Liver (tissue), 9 donors: ENCODE results near the gene NDOR1. TPM values are rescaled to one million over a fixed set of nuclear protein-coding genes. Genes with fewer than 3 reads are reported as not detected.
A peak's percentile ranks its signal among the peaks of the same experiment; 100 is the strongest.

Experiments
- DNase-seq: peaks from one replicate; pipeline ENCODE4 v3.0.0-alpha.2; 2017; ENCODE audit warnings: low spot score
- H3K27ac ChIP-seq, 2 donors: one replicate each; pipeline ENCODE4 v1.7.0; 2013; ENCODE audit warnings: inconsistent platforms in 2 of 2, low read length in 2 of 2, control low read depth in 1 of 2, low read depth in 1 of 2, mild to moderate bottlenecking in 1 of 2
- H3K27me3 ChIP-seq, 4 donors: one replicate each; pipeline versions ENCODE4 v1.6.1 to v1.7.0; 2013; ENCODE audit warnings: low read length in 3 of 4, inconsistent platforms in 1 of 4, mild to moderate bottlenecking in 1 of 4, moderate library complexity in 1 of 4; ENCODE audit not compliant: control insufficient read depth in 4 of 4, insufficient read depth in 4 of 4
- H3K36me3 ChIP-seq, 4 donors: one replicate each; pipeline versions ENCODE4 v1.6.1 to v1.7.0; 2013; ENCODE audit warnings: low read length in 3 of 4, mild to moderate bottlenecking in 3 of 4, low read depth in 1 of 4, moderate library complexity in 1 of 4; ENCODE audit not compliant: control insufficient read depth in 4 of 4, insufficient read depth in 3 of 4
- H3K4me1 ChIP-seq, 4 donors: one replicate each; pipeline versions ENCODE4 v1.6.1 to v1.7.0; 2013; ENCODE audit warnings: low read length in 3 of 4, mild to moderate bottlenecking in 3 of 4, moderate library complexity in 1 of 4; ENCODE audit not compliant: control insufficient read depth in 4 of 4, insufficient read depth in 4 of 4
- H3K4me3 ChIP-seq, 3 donors: one replicate each; pipeline versions ENCODE4 v1.6.1 to v1.7.0; 2013; ENCODE audit warnings: low read length in 3 of 3, control low read depth in 1 of 3, low read depth in 1 of 3, mild to moderate bottlenecking in 1 of 3
- H3K9ac ChIP-seq, 2 donors: one replicate each; pipeline ENCODE4 v1.7.0; 2013; ENCODE audit warnings: low read length in 2 of 2, mild to moderate bottlenecking in 2 of 2, moderate library complexity in 2 of 2, control low read depth in 1 of 2, low read depth in 1 of 2
- H3K9me3 ChIP-seq, 4 donors: one replicate each; pipeline versions ENCODE4 v1.6.1 to v1.7.0; 2013; ENCODE audit warnings: low read length in 3 of 4; ENCODE audit not compliant: control insufficient read depth in 4 of 4
- FOXA1 ChIP-seq: IDR thresholded peaks from 2 replicates; pipeline ENCODE4 v1.6.1; 2016; ENCODE audit warnings: antibody characterized with exemption
- GABPA ChIP-seq, 2 donors: IDR thresholded peaks in 1 of 2; conservative IDR thresholded peaks in 1 of 2; 2 replicates each; pipeline ENCODE4 v1.6.1; 2016; ENCODE audit warnings: antibody characterized with exemption in 2 of 2, mild to moderate bottlenecking in 1 of 2, moderate library complexity in 1 of 2
- JUND ChIP-seq, 2 donors: IDR thresholded peaks; 2 replicates each; pipeline ENCODE4 v1.6.1; 2016; ENCODE audit warnings: antibody characterized with exemption in 2 of 2
- RAD21 ChIP-seq, 2 donors: IDR thresholded peaks; 2 replicates each; pipeline ENCODE4 v1.6.1; 2016; ENCODE audit warnings: antibody characterized with exemption in 2 of 2, mild to moderate bottlenecking in 2 of 2
- RXRA ChIP-seq, 2 donors: IDR thresholded peaks; 2 replicates each; pipeline ENCODE4 v1.6.1; 2017 to 2018; ENCODE audit warnings: antibody characterized with exemption in 2 of 2, mild to moderate bottlenecking in 1 of 2
- TAF1 ChIP-seq: conservative IDR thresholded peaks from 2 replicates; pipeline ENCODE4 v1.6.1; 2016; ENCODE audit warnings: antibody characterized with exemption, mild to moderate bottlenecking
- WGBS: extraction: QIAGEN DNeasy Blood & Tissue Kit; methylation state at CpG from one replicate; pipeline ENCODE4 v1.1.7; 2013; 5-methylcytosine and 5-hydroxymethylcytosine counted together
- polyA plus RNA-seq, 2 donors: library from polyadenylated mRNA; stranded (reverse) in 1 of 2; unstranded in 1 of 2; fragments of 200-250 nt in 1 of 2; fragments of >200 nt in 1 of 2; fragmentation: Nextera tagmentation in 1 of 2; extraction: Ambion mirVana in 1 of 2; gene quantifications; one replicate each; pipeline versions ENCODE4 v1.2.1 to v1.2.3, GENCODE V29; 2013 to 2015
- total RNA-seq, 2 donors: library from RNA; depleted of rRNA; stranded (reverse); fragments of >200 nt; gene quantifications; one replicate each; pipeline ENCODE4 v1.2.3, GENCODE V29; 2014
- TF ChIP-seq, protein P1 (sequence below): IDR thresholded peaks from 2 replicates; pipeline ENCODE4 v1.6.1; 2016; ENCODE audit warnings: antibody characterized with exemption, mild to moderate bottlenecking
- TF ChIP-seq, protein P2 (sequence below): IDR thresholded peaks from 2 replicates; pipeline ENCODE4 v1.6.1; 2016; ENCODE audit warnings: antibody characterized with exemption
- donor health status: healthy.
- donor health status: healthy.
- donor health status: healthy.
- donor health status: healthy.
- donor health status: healthy.

NDOR1 gene
- total and polyA plus RNA-seq, 4 donors = 2.5 to 4.7 (median 3.2) TPM

DNA sequence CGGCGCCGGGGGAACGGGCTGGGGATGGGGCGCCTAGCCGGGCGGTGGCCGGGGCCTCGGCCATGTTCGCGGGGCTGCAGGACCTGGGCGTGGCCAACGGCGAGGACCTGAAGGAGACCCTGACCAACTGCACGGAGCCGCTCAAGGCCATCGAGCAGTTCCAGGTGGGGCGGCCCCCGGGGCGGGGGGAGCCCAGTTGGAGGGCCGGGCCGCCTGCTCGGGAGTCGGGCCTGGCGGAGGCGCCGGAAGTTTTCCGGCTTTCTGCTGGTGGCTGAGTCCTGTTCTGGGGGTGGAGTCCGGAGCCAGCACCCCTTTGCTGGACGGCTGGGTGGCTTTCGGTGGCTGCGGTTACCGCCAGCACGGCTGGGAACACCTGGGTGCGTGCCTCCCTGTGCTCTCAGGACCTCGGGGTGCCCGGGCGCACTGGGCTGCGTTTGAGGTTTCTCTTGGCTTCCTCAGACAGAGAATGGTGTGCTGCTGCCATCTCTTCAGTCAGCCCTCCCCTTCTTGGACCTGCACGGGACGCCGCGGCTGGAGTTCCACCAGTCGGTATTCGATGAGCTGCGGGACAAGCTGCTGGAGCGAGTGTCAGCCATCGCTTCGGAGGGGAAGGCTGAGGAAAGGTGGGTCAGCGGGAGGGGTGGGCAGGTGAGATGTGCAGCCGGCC lies 50.1 kb downstream of the NDOR1 start:
- TF ChIP-seq, protein P1, sequence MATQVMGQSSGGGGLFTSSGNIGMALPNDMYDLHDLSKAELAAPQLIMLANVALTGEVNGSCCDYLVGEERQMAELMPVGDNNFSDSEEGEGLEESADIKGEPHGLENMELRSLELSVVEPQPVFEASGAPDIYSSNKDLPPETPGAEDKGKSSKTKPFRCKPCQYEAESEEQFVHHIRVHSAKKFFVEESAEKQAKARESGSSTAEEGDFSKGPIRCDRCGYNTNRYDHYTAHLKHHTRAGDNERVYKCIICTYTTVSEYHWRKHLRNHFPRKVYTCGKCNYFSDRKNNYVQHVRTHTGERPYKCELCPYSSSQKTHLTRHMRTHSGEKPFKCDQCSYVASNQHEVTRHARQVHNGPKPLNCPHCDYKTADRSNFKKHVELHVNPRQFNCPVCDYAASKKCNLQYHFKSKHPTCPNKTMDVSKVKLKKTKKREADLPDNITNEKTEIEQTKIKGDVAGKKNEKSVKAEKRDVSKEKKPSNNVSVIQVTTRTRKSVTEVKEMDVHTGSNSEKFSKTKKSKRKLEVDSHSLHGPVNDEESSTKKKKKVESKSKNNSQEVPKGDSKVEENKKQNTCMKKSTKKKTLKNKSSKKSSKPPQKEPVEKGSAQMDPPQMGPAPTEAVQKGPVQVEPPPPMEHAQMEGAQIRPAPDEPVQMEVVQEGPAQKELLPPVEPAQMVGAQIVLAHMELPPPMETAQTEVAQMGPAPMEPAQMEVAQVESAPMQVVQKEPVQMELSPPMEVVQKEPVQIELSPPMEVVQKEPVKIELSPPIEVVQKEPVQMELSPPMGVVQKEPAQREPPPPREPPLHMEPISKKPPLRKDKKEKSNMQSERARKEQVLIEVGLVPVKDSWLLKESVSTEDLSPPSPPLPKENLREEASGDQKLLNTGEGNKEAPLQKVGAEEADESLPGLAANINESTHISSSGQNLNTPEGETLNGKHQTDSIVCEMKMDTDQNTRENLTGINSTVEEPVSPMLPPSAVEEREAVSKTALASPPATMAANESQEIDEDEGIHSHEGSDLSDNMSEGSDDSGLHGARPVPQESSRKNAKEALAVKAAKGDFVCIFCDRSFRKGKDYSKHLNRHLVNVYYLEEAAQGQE = peak; percentile 15
- TF ChIP-seq JUND (IDR thresholded peaks at IDR 0.05) = no peak
- no peaks in the 10 kb centered on the region for H3K9me3 ChIP-seq
- peak overlapping the region; percentile 50 for H3K27ac ChIP-seq
- H3K4me1 ChIP-seq = peaks cover 10 to 34% (median 21%) of the 10 kb centered on the region in 4 donors
- DNase-seq = no peak
- H3K9ac ChIP-seq = peak overlapping the region; percentile 18 to 83
- H3K4me3 ChIP-seq = peak overlapping the region; percentile 76 to 98 (median 82)
- 1% methylated on average over 51 of the region's 51 CpGs for WGBS
- peaks cover 3 to 7% (median 6%) of the 10 kb centered on the region in 4 donors for H3K36me3 ChIP-seq
- no peaks in the 10 kb centered on the region for H3K27me3 ChIP-seq

DNA sequence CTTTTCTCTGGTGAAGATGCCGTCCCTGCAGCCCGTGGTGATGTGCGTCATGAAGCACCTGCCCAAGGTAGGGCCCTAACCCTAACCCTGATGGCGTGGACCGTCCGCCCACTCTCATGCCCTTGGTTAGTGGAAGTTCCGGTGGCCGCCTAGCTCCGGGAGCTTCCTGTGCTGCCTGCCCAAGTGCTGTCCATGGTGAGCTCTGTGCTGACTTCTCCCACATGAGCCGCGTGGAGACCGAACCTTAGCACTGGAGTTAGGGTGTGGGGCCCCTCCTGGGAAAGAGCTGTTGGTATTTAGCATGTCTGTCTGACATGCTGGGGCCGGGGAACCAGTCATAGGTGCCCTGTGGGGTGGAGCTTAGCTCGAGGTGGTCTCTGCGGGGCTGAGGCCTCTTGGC lies 50.9 kb downstream of the NDOR1 start:
- Histone ChIP-seq H3K4me1 (peaks cover 10 to 34% (median 21%) of the 10 kb centered on the region in 4 donors), H3K4me3 (peak overlapping the region in 2 of 3 donors; percentile 82 to 98), H3K27ac (no peak overlapping the region), H3K27me3 (no peaks in the 10 kb centered on the region), H3K36me3 (peaks cover 3 to 7% (median 6%) of the 10 kb centered on the region in 4 donors), H3K9ac (no peak overlapping the region), H3K9me3 (no peaks in the 10 kb centered on the region)
- TF ChIP-seq FOXA1 (no peak), RAD21 (IDR thresholded peaks at IDR 0.05) (no peak), RXRA (IDR thresholded peaks at IDR 0.05) (no peak), JUND (IDR thresholded peaks at IDR 0.05) (no peak), TAF1 (no peak), GABPA (IDR thresholded peaks at IDR 0.05 in 1 of 2, conservative IDR thresholded peaks at IDR 0.05 in 1 of 2) (no peak)
- TF ChIP-seq, protein P1 = no peak
- TF ChIP-seq, protein P2, sequence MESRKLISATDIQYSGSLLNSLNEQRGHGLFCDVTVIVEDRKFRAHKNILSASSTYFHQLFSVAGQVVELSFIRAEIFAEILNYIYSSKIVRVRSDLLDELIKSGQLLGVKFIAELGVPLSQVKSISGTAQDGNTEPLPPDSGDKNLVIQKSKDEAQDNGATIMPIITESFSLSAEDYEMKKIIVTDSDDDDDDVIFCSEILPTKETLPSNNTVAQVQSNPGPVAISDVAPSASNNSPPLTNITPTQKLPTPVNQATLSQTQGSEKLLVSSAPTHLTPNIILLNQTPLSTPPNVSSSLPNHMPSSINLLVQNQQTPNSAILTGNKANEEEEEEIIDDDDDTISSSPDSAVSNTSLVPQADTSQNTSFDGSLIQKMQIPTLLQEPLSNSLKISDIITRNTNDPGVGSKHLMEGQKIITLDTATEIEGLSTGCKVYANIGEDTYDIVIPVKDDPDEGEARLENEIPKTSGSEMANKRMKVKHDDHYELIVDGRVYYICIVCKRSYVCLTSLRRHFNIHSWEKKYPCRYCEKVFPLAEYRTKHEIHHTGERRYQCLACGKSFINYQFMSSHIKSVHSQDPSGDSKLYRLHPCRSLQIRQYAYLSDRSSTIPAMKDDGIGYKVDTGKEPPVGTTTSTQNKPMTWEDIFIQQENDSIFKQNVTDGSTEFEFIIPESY = no peak
- DNase-seq = no peak
- 92% methylated on average over 15 of the region's 15 CpGs for WGBS
